ENCODE results near the gene MCM10. TPM values are rescaled to one million over a fixed set of nuclear protein-coding genes. Genes with fewer than 3 reads are reported as not detected.

The MCM10 gene
- polyA plus RNA-seq, 1 donor from 2014 or later: 0.63 TPM

- Histone ChIP-seq H2AFZ (ENCODE audit: low read depth, low read length) (no peak overlapping the region), H3K9me3 (ENCODE audit: low read length) (no peaks in the 10 kb centered on the region), H3K79me2 (replicated peaks; ENCODE audit: insufficient read depth, low read length) (no peaks in the 10 kb centered on the region), H3K27me3 (ENCODE audit: insufficient read depth, low read depth, low read length) (no peaks in the 10 kb centered on the region), H3K9ac (ENCODE audit: low read length) (no peak overlapping the region), H3F3A (ENCODE audit: insufficient read depth, low read length, poor library complexity, severe bottlenecking) (no peaks in the 10 kb centered on the region), H3K27ac (ENCODE audit: low read length) (no peak overlapping the region), H4K20me1 (ENCODE audit: insufficient read depth) (no peaks in the 10 kb centered on the region), H3K9me2 (ENCODE audit: insufficient read depth, low read length) (no peaks in the 10 kb centered on the region), H3K4me2 (ENCODE audit: low read length) (no peak overlapping the region), H3K4me3 (ENCODE audit: low read length) (no peak overlapping the region), H3K36me3 (ENCODE audit: insufficient read depth, low read length) (no peaks in the 10 kb centered on the region)
- TF ChIP-seq EP300 (conservative IDR thresholded peaks at IDR 0.05; ENCODE audit: poor library complexity, severe bottlenecking) (no peak), TAF1 (IDR thresholded peaks at IDR 0.05; ENCODE audit: low read depth) (no peak), RAD21 (conservative IDR thresholded peaks at IDR 0.05) (peak; percentile 44), EZH2 (IDR thresholded peaks at IDR 0.05; ENCODE audit: borderline replicate concordance, insufficient read depth, low read length, poor library complexity, severe bottlenecking) (no peak), POLR2AphosphoS5 (IDR thresholded peaks at IDR 0.05) (no peak), CTCF (IDR thresholded peaks at IDR 0.05; ENCODE audit: poor library complexity, severe bottlenecking) (peak; percentile 53), MXI1 (conservative IDR thresholded peaks at IDR 0.05; ENCODE audit: poor library complexity, severe bottlenecking) (no peak)
Observed at GRCh38 chr10:13206546-13207443, 45.4 kb downstream of the MCM10 start.

GRCh38 chr10:13213163-13213562 is 51.8 kb downstream of the MCM10 start:
- Histone ChIP-seq H3K9me2 (ENCODE audit: insufficient read depth, low read length) (no peaks in the 10 kb centered on the region), H3K9me3 (ENCODE audit: low read length) (no peaks in the 10 kb centered on the region), H2AFZ (ENCODE audit: low read depth, low read length) (no peak overlapping the region), H3K27me3 (ENCODE audit: insufficient read depth, low read depth, low read length) (no peaks in the 10 kb centered on the region), H3K36me3 (ENCODE audit: insufficient read depth, low read length) (no peaks in the 10 kb centered on the region), H3K79me2 (replicated peaks; ENCODE audit: insufficient read depth, low read length) (no peaks in the 10 kb centered on the region), H3K27ac (ENCODE audit: low read length) (no peak overlapping the region), H4K20me1 (ENCODE audit: insufficient read depth) (no peaks in the 10 kb centered on the region), H3K9ac (ENCODE audit: low read length) (no peak overlapping the region), H3K4me3 (ENCODE audit: low read length) (no peak overlapping the region), H3F3A (ENCODE audit: insufficient read depth, low read length, poor library complexity, severe bottlenecking) (no peaks in the 10 kb centered on the region), H3K4me2 (ENCODE audit: low read length) (no peak overlapping the region)
- TF ChIP-seq REST (IDR thresholded peaks at IDR 0.05; ENCODE audit: borderline replicate concordance) (no peak), EP300 (conservative IDR thresholded peaks at IDR 0.05; ENCODE audit: poor library complexity, severe bottlenecking) (no peak)

Measured in neural cell (in vitro differentiated cells).